ENCODE data around the gene BLZF1.
"Not testable (repeated sequence)": the region's sequence is repeated elsewhere in the genome, so short reads cannot be mapped to it uniquely, and the experiment has no call there.

The BLZF1 gene

GRCh38 chr1:169360415-169360814 is 7.6 kb upstream of the BLZF1 start:
- no peak for DNase-seq (ENCODE audit: low spot score)

- no peak for DNase-seq (ENCODE audit: low spot score)
Measured at GRCh38 chr1:169361281-169361680, 6.7 kb upstream of the BLZF1 start.

GRCh38 chr1:169363046-169363730 is 4.8 kb upstream of the BLZF1 start:
- DNase-seq (ENCODE audit: low spot score), result peak; percentile 34

GRCh38 chr1:169364948-169365347 is 3.0 kb upstream of the BLZF1 start:
- DNase-seq (ENCODE audit: low spot score), result no peak

GRCh38 chr1:169367096-169367685 is 804 bp upstream of the BLZF1 start:
- DNase-seq (ENCODE audit: low spot score), result no peak

- no peak for DNase-seq (ENCODE audit: low spot score)
Measured at GRCh38 chr1:169368406-169368769, 393 bp downstream of the BLZF1 start.

- DNase-seq (ENCODE audit: low spot score), result no peak
Measured at GRCh38 chr1:169371404-169371803, 3.4 kb downstream of the BLZF1 start.

GRCh38 chr1:169381162-169381561 is 13.2 kb downstream of the BLZF1 start:
- DNase-seq (ENCODE audit: low spot score), result no peak

GRCh38 chr1:169383449-169383848 is 15.5 kb downstream of the BLZF1 start:
- DNase-seq (ENCODE audit: low spot score), result no peak

- DNase-seq (ENCODE audit: low spot score), result no peak
Measured at GRCh38 chr1:169387399-169387798, 19.4 kb downstream of the BLZF1 start.

- DNase-seq (ENCODE audit: low spot score), result no peak
Measured at GRCh38 chr1:169390303-169390702, 22.3 kb downstream of the BLZF1 start.

- no peak for DNase-seq (ENCODE audit: low spot score)
Measured at GRCh38 chr1:169392406-169392805, 24.4 kb downstream of the BLZF1 start.

- DNase-seq (ENCODE audit: low spot score), result no peak
Measured at GRCh38 chr1:169395955-169396354, 28.0 kb downstream of the BLZF1 start.

GRCh38 chr1:169402578-169402977 is 34.6 kb downstream of the BLZF1 start:
- DNase-seq (ENCODE audit: low spot score), result not testable (repeated sequence)

- DNase-seq (ENCODE audit: low spot score), result not testable (repeated sequence)
Measured at GRCh38 chr1:169408340-169408739, 40.3 kb downstream of the BLZF1 start.

- DNase-seq (ENCODE audit: low spot score), result no peak
Measured at GRCh38 chr1:169414952-169415351, 47.0 kb downstream of the BLZF1 start.

- DNase-seq (ENCODE audit: low spot score), result no peak
Measured at GRCh38 chr1:169421309-169421708, 53.3 kb downstream of the BLZF1 start.

GRCh38 chr1:169426174-169426705 is 58.2 kb downstream of the BLZF1 start:
- no peak for DNase-seq (ENCODE audit: low spot score)

- peak; percentile 10 for DNase-seq (ENCODE audit: low spot score)
Measured at GRCh38 chr1:169427081-169427641, 59.2 kb downstream of the BLZF1 start, which contains the start of gene CCDC181. Gene CCDC181, minus strand, starts transcription at chr1:169427474. Its CDS starts 2,547 bp downstream, at chr1:169424927.
